ENCODE data around the gene ABHD16B. TPM values are rescaled to one million over a fixed set of nuclear protein-coding genes. Genes with fewer than 3 reads are reported as not detected.

ABHD16B gene
- total and polyA plus RNA-seq, 10 of the 15 experiments (the other 5 are each of a cell fraction or from before 2014, with no cell fraction given) = 0.13 TPM; not detected in 9

- no peak for TF ChIP-seq ZBTB33 (IDR thresholded peaks at IDR 0.05)
- no peak for TF ChIP-seq E2F4 (IDR thresholded peaks at IDR 0.05; ENCODE audit: low read depth, low read length)
- TF ChIP-seq IKZF2 (IDR thresholded peaks at IDR 0.05) = no peak
- TF ChIP-seq BACH1 (IDR thresholded peaks at IDR 0.05; ENCODE audit: borderline replicate concordance) = no peak
- TF ChIP-seq CREM (IDR thresholded peaks at IDR 0.05; ENCODE audit: low read depth) = no peak
- TF ChIP-seq PKNOX1 (IDR thresholded peaks at IDR 0.05) = peak; percentile 12; the same call in 1 of the 2 replicates
- TF ChIP-seq ZNF592 (IDR thresholded peaks at IDR 0.05) = no peak
- no peak for TF ChIP-seq RBBP5 (conservative IDR thresholded peaks at IDR 0.05)
- no peak for TF ChIP-seq ASH2L (IDR thresholded peaks at IDR 0.05; ENCODE audit: borderline replicate concordance, low read depth)
- no peak for TF ChIP-seq CBX5 (IDR thresholded peaks at IDR 0.05; ENCODE audit: low read depth)
- no peak for TF ChIP-seq MTA2 (IDR thresholded peaks at IDR 0.05; ENCODE audit: low read depth)
- TF ChIP-seq ZNF384 (IDR thresholded peaks at IDR 0.05; ENCODE audit: borderline replicate concordance, low read depth, low read length) = no peak
- no peak for TF ChIP-seq ETV6 (conservative IDR thresholded peaks at IDR 0.05 in 1 of 2, IDR thresholded peaks at IDR 0.05 in 1 of 2; ENCODE audit: borderline replicate concordance in 1 of 2, low read depth in 1 of 2)
- TF ChIP-seq ZNF217 (IDR thresholded peaks at IDR 0.05) = no peak
- no peak for TF ChIP-seq CBX3 (IDR thresholded peaks at IDR 0.05; ENCODE audit: borderline replicate concordance, low read depth)
- no peak for TF ChIP-seq ZBTB40 (IDR thresholded peaks at IDR 0.05; ENCODE audit: borderline replicate concordance)
- 0 out of 2 replicates have a peak, but pooled peaks have one; percentile 5 for TF ChIP-seq NR2F1 (conservative IDR thresholded peaks at IDR 0.05)
Observed at GRCh38 chr20:63885264-63886053, 24.2 kb downstream of the ABHD16B start (continued).
